Smooth muscle cell of the coronary artery (primary cell): ENCODE measurements around the gene SQSTM1. TPM values are rescaled to one million over a fixed set of nuclear protein-coding genes. Genes with fewer than 3 reads are reported as not detected.

Experiments
- total RNA-seq: library from RNA; depleted of rRNA; stranded (reverse); fragments of >200 nt; gene quantifications from 2 replicates; pipeline ENCODE4 v1.2.3, GENCODE V29; 2014; ENCODE audit warnings: low replicate concordance

Gene SQSTM1
- 446 and 623 TPM in 2 replicates for total RNA-seq

GRCh38 chr5:179820483-179821297 is at the start of gene SQSTM1:
Gene SQSTM1, plus strand, starts transcription at chr5:179820905. Its CDS starts 32 bp downstream, at chr5:179820937.

GRCh38 chr5:179793468-179794139 is 27.1 kb upstream of the SQSTM1 start, which contains the start of gene LTC4S:
Gene LTC4S, plus strand, starts transcription at chr5:179793986. Its CDS starts 95 bp downstream, at chr5:179794081.

GRCh38 chr5:179806250-179807048 is 14.3 kb upstream of the SQSTM1 start, which contains the start of gene MGAT4B:
Gene MGAT4B, minus strand, starts transcription at chr5:179806866. Its CDS starts 283 bp downstream, at chr5:179806583.

GRCh38 chr5:179858586-179859427 is 38.1 kb downstream of the SQSTM1 start, which contains the start of gene MRNIP:
Gene MRNIP, minus strand, starts transcription at chr5:179858817. Its CDS starts 21 bp downstream, at chr5:179858796.

Other genes with a start within 250 kb of the SQSTM1 start
- 499 and 848 TPM in 2 replicates for gene HNRNPH1, start 197.2 kb upstream of the SQSTM1 start, total RNA-seq
- gene CBY3, start 139.9 kb upstream of the SQSTM1 start, total RNA-seq = not detected in 2 replicates
- 626 and 2,020 TPM in 2 replicates for gene CANX, start 121.9 kb upstream of the SQSTM1 start, total RNA-seq
- gene MAML1, start 88.1 kb upstream of the SQSTM1 start, total RNA-seq = 2.2 and 4.7 TPM in 2 replicates
- gene LTC4S, start 26.9 kb upstream of the SQSTM1 start, total RNA-seq = 1.3 and 1.8 TPM in 2 replicates
- gene MGAT4B, start 14.0 kb upstream of the SQSTM1 start, total RNA-seq = 120 and 150 TPM in 2 replicates
- gene MRNIP, start 37.9 kb downstream of the SQSTM1 start, total RNA-seq = 8.6 and 14.4 TPM in 2 replicates
- 37.8 and 57.7 TPM in 2 replicates for gene TBC1D9B, start 87.0 kb downstream of the SQSTM1 start, total RNA-seq